AG04450 (cell line): Measurements from ENCODE around the gene C1orf35. TPM values are rescaled to one million over a fixed set of nuclear protein-coding genes. Genes with fewer than 3 reads are reported as not detected.

Source experiments
- CTCF ChIA-PET: fragments of 300-600, 350-600 bp; formaldehyde crosslinking; extraction: SDS; loops from one replicate; lab custom pipeline; 2022; ENCODE audit warnings: antibody characterized with exemption, inconsistent platforms; lab: Charles Lee
- POLR2A ChIA-PET: fragments of 350-600 bp; formaldehyde crosslinking; extraction: SDS; loops from one replicate; lab custom pipeline; 2021; ENCODE audit warnings: antibody characterized with exemption, inconsistent platforms; lab: Yijun Ruan, JAX
- DNase-seq: peaks from one replicate; pipeline ENCODE4 v3.0.0-alpha.2; 2011; ENCODE audit warnings: low read depth, low spot score
- H3K27ac ChIP-seq: one replicate; pipeline ENCODE4 v1.5.1; 2012; ENCODE audit warnings: low read depth, low read length, control low read depth
- H3K27me3 ChIP-seq: one replicate; pipeline ENCODE4 v1.6.0; 2012; ENCODE audit warnings: low read length; ENCODE audit not compliant: control insufficient read depth, insufficient read depth
- H3K4me3 ChIP-seq: 2 replicates; pipeline ENCODE4 v1.5.1; 2011; ENCODE audit warnings: mild to moderate bottlenecking, low read depth, low read length, control low read depth
- H3K9me3 ChIP-seq: 2 replicates; pipeline ENCODE4 v1.5.1; 2012; ENCODE audit warnings: low read length; ENCODE audit not compliant: control insufficient read depth, insufficient read depth
- CTCF ChIP-seq: IDR thresholded peaks from 2 replicates; pipeline ENCODE4 v1.5.1; 2011; ENCODE audit warnings: low read depth, low read length, control low read depth, inconsistent platforms
- polyA plus RNA-seq: library from polyadenylated mRNA; depleted of rRNA; stranded (reverse); fragments of >200 nt; gene quantifications from 2 replicates; pipeline ENCODE4 v1.2.3, GENCODE V29; 2011

The C1orf35 gene
- polyA plus RNA-seq, 1 experiment, result 3.6 TPM

DNA sequence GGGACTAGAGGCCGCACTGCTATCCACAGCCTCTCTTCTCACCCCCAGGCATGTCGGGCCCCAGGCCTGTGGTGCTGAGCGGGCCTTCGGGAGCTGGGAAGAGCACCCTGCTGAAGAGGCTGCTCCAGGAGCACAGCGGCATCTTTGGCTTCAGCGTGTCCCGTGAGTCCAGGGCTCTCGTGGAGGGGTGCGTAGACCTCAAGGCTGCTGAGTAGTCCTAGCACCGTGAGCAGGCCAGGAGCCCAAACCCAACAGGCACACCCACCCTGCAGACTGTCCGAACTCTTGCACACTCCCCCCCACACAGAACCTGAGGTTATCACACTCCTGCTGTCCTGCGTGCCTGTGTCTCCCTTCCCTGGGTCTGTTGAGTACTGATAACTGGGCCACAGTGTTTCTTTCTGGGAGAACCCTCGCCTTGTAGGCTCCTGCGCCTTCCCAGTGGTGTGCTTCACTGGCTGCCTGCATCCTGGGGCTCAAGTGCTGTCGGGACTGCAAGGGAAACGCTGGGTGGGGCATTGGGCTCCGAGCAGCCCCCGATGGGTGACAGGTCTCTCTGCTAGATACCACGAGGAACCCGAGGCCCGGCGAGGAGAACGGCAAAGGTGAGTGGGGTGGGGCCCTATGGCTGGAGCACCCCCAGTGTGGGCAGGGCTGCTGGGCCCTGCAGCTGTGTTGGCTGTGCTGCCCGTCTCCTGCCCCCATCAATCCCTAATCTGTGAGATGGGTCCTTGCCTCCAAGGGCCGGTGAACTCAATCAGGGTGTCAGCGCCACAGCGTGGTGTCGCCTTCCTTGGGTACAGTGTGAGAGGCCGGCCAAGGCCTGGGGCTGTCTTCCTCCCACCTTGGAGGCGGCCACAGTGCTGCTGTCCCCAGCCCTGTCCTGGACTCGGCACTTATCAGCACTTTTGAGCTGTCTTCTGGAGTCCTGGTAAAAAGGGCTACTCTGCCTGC, 42.6 kb upstream of the C1orf35 start:
- Histone ChIP-seq H3K4me3 (no peak overlapping the region), H3K27me3 (no peaks in the 10 kb centered on the region), H3K27ac (no peak overlapping the region), H3K9me3 (no peaks in the 10 kb centered on the region; the same call in 1 of the 2 replicates)
- CTCF ChIA-PET, result interaction anchor here (1.1 kb wide), 1 partner anchor 15 kb away, joined by 3 read pairs; no protein-coding TSS in a partner anchor
- TF ChIP-seq CTCF, result no peak
- no peak for DNase-seq
- POLR2A ChIA-PET, result no interaction called here

DNA sequence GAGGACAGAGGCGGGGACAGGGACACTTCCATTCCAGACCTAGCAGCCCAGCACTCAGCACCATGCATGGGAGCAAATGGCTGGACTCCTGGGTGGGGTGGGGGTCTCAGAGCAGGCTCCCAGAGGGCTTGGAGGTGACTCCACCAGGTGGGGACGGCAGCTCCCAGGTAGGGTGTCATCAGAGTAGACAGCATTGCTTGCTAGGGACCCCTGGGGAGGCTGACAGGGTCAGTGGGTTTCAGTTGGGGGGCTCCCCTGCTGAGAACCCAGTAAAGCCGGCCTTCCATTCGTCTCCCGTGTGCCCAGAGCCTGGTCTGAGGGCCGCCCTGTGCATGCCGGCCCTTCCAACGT, 41.8 kb upstream of the C1orf35 start:
- TF ChIP-seq CTCF, result no peak
- Histone ChIP-seq H3K4me3 (no peak overlapping the region), H3K9me3 (no peaks in the 10 kb centered on the region; the same call in 1 of the 2 replicates), H3K27me3 (no peaks in the 10 kb centered on the region), H3K27ac (no peak overlapping the region)
- DNase-seq, result no peak
- POLR2A ChIA-PET, result no interaction called here
- CTCF ChIA-PET, result interaction anchor here (1.1 kb wide), 1 partner anchor 14 kb away, joined by 3 read pairs; no protein-coding TSS in a partner anchor

GRCh38 chr1:228144193-228144992, 41.3 kb upstream of the C1orf35 start:
- Histone ChIP-seq H3K4me3 (no peak overlapping the region), H3K9me3 (no peaks in the 10 kb centered on the region; the same call in 1 of the 2 replicates), H3K27me3 (no peaks in the 10 kb centered on the region), H3K27ac (no peak overlapping the region)
- no peak for DNase-seq
- no peak for TF ChIP-seq CTCF
- ChIA-PET POLR2A (no interaction called here), CTCF (interaction anchor here (1.1 to 1.9 kb wide), 2 partner anchors 14 to 21 kb away, joined by 3 to 7 read pairs; no protein-coding TSS in a partner anchor)

DNA sequence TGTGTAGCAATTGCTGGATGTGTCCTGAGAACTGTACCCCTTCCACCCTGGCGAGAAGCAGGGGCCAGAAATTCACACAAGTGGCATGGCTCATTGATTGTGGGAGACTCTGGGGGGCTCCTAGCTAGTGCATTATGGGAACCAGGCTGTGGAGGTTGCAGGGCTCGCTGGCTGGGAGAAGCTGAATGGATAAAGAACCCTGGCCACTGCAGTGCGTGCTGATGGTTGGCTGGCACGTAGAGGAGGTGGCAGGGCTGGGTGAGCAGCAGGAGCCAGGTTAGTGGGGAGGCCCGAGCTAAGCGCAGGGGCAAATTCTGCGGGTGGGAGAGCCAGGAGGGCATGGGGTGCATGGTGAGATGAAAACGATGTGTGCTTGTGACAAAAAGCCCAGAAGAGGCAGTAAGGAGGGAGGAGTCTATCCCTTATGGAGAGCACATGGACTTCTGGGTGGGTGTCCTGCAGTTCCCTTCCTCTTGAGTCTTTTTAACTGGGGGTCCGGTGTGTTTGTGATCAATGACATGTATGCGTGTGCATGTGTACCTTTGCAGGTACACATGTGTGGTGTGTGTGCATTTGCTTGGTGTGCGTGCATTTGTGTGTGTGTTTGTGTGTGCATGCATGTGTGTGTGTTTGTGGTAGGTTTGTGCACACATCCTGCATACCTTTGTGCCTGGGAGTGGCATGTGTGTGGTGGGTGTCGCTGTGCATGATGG, 40.5 kb upstream of the C1orf35 start:
- ChIA-PET CTCF (interaction anchor here (1.3 to 4.2 kb wide), 3 partner anchors 13 to 23 kb away, joined by 4 to 17 read pairs (median 7); no protein-coding TSS in a partner anchor), POLR2A (no interaction called here)
- Histone ChIP-seq H3K9me3 (no peaks in the 10 kb centered on the region; the same call in 1 of the 2 replicates), H3K4me3 (no peak overlapping the region), H3K27me3 (no peaks in the 10 kb centered on the region), H3K27ac (no peak overlapping the region)
- no peak for TF ChIP-seq CTCF
- no peak for DNase-seq
